HG02840 (cell line): ENCODE measurements around the gene THAP7.

Experiments used
- ATAC-seq: cut with Tn5 transposase; IDR thresholded peaks from one replicate; pipeline ENCODE4 v1.9.1; 2021; ENCODE audit warnings: mild to moderate bottlenecking, moderate library complexity, moderate number of reproducible peaks; ENCODE audit not compliant: unreplicated experiment, low FRiP score

The THAP7 gene

DNA sequence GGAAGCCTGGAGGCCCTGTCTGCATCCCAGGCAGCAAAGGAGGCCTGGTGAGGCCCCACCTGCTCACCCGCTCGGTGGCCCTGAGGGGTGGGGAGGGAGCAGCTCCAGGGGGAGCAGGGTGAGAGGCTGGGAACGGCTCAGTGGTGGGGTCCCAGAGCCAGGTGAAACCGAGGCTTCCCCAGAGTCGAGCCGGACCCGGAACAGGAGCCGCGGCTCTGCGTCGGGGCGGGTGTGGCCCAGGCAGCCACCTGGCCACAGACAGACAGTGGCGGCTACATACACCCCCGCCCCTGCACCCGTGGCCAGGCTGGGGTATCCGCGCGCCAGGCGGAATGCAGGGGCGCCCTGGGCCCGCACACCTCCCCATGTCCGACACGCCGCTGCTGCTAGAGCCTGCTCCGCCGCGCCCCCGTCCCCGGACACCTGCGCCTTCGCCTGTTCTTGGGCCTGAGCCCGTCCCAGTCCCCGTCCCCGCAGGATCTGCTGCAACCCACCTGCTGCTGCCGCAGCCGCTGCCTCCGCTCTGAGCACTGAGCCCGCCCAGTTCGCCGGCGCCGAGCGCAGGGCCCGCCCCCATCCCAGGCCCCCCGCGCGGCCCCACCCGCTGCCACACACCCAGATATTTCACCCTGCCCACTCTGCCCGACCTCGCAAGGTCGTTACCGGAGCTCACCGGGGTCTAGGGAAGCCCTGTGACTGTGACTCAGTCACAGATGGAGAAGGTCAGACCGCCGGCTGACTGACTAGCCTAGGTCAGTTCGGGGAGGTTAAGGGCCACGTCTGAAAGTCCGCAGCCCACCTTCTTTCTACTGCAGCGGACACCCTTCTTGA, 30.3 kb upstream of the THAP7 start, which contains the start of gene SLC7A4:
SLC7A4 (minus strand) TSS at position 525 of the 831 bp plus-strand sequence. CDS start 749 bp downstream, outside the sequence.
- ATAC-seq = no peak

DNA sequence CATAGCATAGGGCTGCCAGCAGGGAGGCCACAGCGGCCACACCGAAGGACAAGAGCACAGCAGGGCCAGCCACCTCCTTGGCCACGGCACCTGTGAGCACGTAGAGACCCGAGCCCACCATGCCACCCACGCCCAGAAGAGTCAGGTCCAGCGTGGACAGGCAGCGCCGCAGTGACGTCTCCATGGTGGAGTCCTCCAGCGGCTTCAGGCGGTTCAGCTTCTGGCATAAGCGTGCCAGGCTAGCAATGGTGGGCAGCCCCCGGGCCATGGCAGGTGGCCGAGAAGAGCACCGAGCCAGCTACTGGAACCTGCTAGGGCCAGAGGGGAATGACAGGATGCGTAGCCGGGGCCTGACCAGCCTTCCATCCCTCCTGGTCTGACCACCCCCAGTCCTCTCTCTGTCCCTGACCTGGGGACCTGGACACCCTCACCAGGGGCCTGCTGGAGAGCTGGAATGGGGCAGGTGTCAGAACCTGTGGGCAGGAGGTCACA, 29.7 kb upstream of the THAP7 start:
- no peak for ATAC-seq

DNA sequence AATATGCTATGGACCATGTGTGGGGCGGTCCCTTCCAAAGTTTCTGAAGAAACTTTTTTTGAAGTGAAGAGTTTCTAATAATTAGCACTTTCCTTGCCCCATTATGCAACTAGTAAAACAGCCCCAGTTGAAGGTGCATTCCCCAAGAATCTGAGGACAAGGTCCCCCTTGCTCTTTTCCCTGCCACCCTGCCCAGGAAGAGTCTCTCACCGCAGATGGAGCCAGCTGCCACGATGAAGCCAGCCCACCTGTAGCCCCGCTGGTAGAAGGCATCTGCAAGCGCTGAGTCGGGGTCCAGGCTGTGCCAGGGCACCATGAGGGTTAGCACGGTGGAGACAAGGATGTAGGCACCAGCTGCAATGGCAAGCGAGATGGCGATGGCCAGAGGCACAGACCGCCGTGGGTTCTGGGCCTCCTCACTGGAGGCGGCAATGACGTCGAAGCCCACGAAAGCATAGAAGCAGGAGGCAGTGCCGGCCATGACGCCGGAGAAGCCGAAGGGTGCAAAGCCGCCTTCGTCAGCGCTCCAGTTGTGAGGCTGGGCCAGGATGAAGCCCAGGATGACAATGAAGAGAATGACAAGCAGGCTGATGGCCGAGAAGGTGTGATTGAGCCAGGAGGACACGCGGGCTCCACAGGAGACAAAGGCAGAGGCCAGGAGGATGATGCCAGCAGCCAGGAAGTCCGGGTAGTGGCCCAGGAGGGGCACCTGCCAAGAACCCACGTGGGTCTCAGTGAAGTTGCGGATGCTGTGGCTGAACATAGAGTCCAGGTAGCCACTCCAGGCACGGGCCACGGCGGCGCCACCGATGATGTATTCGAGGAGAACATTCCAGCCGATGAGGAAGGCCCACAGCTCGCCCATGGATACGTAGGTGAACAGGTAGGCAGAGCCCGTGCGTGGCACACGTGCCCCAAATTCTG, 29.0 kb upstream of the THAP7 start:
- ATAC-seq = no peak

DNA sequence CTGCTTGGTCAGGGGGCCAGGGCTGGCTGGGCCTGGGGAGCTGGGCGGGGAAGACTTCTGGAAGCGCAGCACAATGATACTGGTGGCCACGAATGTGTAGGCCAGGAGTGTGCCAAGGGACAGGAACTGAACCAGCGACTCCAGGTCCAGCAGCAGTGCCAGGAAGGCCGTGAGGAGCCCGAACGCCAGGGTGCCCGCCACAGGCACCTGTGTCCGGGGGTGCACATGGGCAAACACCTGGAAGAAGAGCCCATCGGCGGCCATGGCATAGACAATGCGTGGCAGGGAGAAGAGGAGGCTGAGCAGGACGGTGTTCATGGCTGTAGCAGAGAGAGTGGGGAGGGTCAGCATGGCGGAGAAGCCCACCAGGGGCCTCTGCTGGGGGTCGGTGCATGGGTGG, 28.1 kb upstream of the THAP7 start:
- ATAC-seq = no peak

DNA sequence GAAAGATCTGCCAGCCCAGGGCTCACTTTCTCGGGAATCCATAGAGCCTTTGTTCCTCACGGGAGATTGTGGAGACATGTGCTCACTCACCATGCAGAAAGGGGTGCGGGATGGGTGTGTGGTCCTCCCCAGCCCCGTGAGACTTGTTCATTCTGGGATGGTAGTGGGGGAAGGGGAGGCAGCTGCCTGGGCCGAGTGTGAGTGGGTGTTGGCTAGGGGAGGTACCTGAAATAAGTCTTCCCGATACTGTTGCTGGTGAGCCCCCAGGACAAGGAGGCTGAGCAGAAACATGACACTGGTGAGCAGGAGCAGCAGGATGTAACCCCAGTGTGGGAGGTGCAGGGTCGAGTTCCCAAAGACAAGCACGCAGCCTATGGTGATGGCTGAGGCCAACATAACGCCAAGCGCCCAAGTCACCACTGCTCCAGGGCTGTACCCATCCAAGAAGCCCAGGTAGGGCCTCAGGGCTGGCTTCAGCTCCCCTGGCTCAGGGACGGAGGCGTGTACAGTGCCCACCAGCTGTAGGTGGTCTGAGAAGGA, 27.6 kb upstream of the THAP7 start:
- no peak for ATAC-seq

DNA sequence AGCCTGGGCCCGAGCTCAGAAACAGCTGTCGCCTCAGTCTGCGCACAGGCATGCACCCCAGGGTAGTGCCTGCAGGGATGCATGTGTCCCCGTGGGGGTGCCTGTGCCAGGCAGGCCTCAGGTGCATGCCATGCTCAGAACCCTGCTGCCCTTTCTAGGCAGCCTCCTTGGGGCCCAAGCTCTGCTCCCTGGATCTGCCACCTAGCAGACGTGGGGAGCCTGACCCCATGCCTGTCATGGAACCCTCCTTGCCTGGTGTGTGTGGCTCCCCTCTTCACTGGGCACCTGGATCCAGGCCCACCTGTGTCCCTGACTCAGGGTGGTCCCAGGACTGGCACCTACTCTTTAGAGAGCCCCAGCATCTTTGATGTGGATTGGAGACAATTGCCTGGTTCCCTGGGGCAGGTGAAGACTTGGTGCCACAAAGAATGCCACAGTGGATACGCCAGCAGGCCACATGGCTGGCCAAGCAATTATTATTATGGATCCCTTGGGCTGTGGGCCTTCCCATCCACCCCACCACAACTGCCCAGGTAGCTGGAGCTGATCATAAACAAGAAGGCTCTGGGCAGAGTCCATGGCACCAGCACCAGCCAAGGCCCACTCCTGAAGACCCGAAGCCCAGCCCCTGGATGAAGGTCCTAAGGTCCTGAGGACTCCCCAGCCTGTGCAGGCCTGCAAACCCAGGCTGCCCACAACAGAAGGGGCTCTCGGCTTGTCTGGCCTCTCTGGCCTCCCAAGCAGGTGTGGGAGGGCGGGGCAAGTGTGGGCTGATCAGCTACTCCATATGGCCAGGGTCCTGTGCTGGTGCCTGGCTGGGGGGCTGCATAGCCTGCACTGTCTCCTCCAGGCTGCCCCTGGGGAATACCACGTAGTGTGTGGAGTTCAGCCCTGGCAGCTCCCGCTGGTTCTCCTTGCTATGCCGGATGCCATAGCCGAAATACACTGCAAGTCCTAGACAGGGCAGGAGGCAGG, 26.6 kb upstream of the THAP7 start:
- no peak for ATAC-seq

GRCh38 chr22:21026783-21027692, 25.1 kb upstream of the THAP7 start:
- no peak for ATAC-seq

DNA sequence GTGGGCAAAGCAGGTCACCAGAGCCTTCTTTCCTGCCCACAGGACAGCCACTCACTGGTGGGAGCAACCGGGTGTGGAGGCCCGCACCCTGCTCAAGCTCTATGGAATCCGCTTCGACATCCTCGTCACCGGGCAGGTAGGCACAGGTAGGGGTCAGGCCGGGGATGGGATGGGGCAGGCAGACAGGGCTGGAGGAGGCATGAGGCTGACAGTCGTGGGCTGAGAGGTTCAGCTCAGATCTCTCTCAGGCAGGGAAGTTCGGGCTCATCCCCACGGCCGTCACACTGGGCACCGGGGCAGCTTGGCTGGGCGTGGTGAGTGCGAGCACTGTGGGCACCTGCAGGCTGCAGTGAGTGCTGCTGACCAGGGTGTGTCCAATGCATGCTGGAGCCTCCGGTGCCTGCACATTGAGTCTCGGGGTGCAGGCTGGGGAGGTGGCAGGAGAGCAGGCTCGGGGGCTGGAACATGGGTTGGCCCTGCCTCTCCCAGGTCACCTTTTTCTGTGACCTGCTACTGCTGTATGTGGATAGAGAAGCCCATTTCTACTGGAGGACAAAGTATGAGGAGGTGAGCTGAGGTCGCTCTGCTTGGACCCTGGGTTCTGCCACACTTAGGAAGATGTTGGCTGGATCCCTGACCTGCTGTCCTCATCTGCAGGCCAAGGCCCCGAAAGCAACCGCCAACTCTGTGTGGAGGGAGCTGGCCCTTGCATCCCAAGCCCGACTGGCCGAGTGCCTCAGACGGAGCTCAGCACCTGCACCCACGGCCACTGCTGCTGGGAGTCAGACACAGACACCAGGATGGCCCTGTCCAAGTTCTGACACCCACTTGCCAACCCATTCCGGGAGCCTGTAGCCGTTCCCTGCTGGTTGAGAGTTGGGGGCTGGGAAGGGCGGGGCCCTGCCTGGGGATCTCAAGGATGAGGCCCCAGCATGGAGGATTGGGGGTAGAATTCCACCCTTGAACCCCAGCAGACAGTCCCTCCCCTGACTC, 24.1 kb upstream of the THAP7 start:
- ATAC-seq = no peak

- no peak for ATAC-seq
Observed at GRCh38 chr22:21025266-21025665, 23.3 kb upstream of the THAP7 start.

- no peak for ATAC-seq
Observed at GRCh38 chr22:21022955-21023614, 21.2 kb upstream of the THAP7 start.

DNA sequence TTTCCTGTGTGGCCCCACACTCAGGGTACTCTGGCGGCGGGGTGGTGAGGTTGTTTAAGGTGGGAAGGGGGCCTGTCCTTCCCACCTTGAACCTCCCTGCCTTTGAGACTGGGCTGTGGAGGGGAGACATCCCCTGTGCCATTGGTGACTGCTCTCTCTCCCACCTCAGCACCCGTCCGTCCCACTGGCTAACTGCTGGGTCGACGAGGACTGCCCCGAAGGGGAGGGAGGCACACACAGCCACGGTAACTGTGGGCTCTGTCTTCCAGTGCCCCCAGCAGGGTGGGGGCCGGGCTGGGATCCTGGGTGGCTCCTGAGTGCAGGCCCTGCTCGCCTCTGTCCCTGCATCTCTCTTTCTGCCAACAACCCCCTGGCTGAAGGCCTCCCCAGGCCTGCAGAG, 20.6 kb upstream of the THAP7 start:
- no peak for ATAC-seq

GRCh38 chr22:21020802-21021429, 19.0 kb upstream of the THAP7 start:
- ATAC-seq = no peak

DNA sequence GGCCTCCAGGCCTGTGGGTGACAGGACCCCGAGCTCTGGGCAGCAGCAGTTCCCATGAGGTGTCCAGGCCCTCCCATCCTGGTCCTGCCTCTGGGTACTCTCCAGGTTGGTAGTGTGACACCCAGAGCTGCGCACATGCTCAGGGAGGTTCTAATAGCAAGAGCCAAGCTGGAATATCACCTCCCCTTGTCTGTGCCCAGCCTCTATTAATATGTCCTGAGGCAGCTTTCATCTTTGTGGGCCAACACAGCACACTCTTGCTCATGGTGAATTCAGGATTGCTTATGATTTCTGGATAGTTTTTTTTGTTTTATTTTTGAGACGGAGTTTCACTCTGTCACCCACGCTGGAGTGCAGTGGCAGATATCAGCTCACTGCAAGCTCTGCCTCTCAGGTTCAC, 16.4 kb upstream of the THAP7 start:
- ATAC-seq = no peak

- ATAC-seq = no peak
Observed at GRCh38 chr22:21016644-21017420, 14.9 kb upstream of the THAP7 start.

GRCh38 chr22:21015466-21016006, 13.6 kb upstream of the THAP7 start:
- no peak for ATAC-seq
